ENCODE measurements around the gene ABCC8.

GRCh38 chr11:17498475-17498874, 21.8 kb upstream of the ABCC8 start:
- TF ChIP-seq CTCF (IDR thresholded peaks at IDR 0.05) (no peak), JUN (CRISPR knock-in tag; IDR thresholded peaks at IDR 0.05) (no peak), USF2 (CRISPR knock-in tag; IDR thresholded peaks at IDR 0.05) (no peak), MYBL2 (CRISPR knock-in tag; IDR thresholded peaks at IDR 0.05) (no peak), ETV6 (CRISPR knock-in tag; IDR thresholded peaks at IDR 0.05) (no peak), ZNF317 (CRISPR knock-in tag; IDR thresholded peaks at IDR 0.05; ENCODE audit: borderline replicate concordance, low read depth) (no peak), PRDM15 (CRISPR knock-in tag; IDR thresholded peaks at IDR 0.05) (no peak), CREB1 (CRISPR knock-in tag; IDR thresholded peaks at IDR 0.05) (no peak), NFE2L1 (CRISPR knock-in tag; IDR thresholded peaks at IDR 0.05) (no peak), E2F5 (CRISPR knock-in tag; IDR thresholded peaks at IDR 0.05) (no peak), MXD4 (CRISPR knock-in tag; IDR thresholded peaks at IDR 0.05; ENCODE audit: borderline replicate concordance) (no peak), ZNF232 (CRISPR knock-in tag; IDR thresholded peaks at IDR 0.05) (no peak), E2F4 (CRISPR knock-in tag; IDR thresholded peaks at IDR 0.05; ENCODE audit: borderline replicate concordance, low read depth) (no peak)

Measured in WTC11 (cell line).